ENCODE data around the gene HMX2.

HMX2 gene

GRCh38 chr10:123154092-123154710 is 6.3 kb downstream of the HMX2 start, which contains the start of gene BUB3:
Gene BUB3, plus strand, starts transcription at chr10:123154402. Its CDS starts 516 bp downstream, at chr10:123154918.
- peak; percentile 16 for TF ChIP-seq CTCF (conservative IDR thresholded peaks at IDR 0.05; ENCODE audit: low read depth, low read length)
- peak within 1 kb of the TSS; percentile 98 for H3K4me3 ChIP-seq (ENCODE audit: low read length)
- peak; percentile 99 for DNase-seq (ENCODE audit: low read depth)

- peak overlapping the region; percentile 98 for H3K4me3 ChIP-seq (ENCODE audit: low read length)
- no peak for TF ChIP-seq CTCF (conservative IDR thresholded peaks at IDR 0.05; ENCODE audit: low read depth, low read length)
- DNase-seq (ENCODE audit: low read depth) = no peak
Observed at GRCh38 chr10:123154711-123155505, 7.0 kb downstream of the HMX2 start.

- TF ChIP-seq CTCF (conservative IDR thresholded peaks at IDR 0.05; ENCODE audit: low read depth, low read length) = no peak
- no peak overlapping the region for H3K4me3 ChIP-seq (ENCODE audit: low read length)
- no peak for DNase-seq (ENCODE audit: low read depth)
Observed at GRCh38 chr10:123156078-123156477, 8.1 kb downstream of the HMX2 start.

GRCh38 chr10:123157210-123157609 is 9.3 kb downstream of the HMX2 start:
- DNase-seq (ENCODE audit: low read depth) = no peak
- no peak overlapping the region for H3K4me3 ChIP-seq (ENCODE audit: low read length)
- TF ChIP-seq CTCF (conservative IDR thresholded peaks at IDR 0.05; ENCODE audit: low read depth, low read length) = no peak

- no peak for DNase-seq (ENCODE audit: low read depth)
- no peak for TF ChIP-seq CTCF (conservative IDR thresholded peaks at IDR 0.05; ENCODE audit: low read depth, low read length)
- no peak overlapping the region for H3K4me3 ChIP-seq (ENCODE audit: low read length)
Observed at GRCh38 chr10:123158682-123159081, 10.7 kb downstream of the HMX2 start.

GRCh38 chr10:123160311-123160980 is 12.5 kb downstream of the HMX2 start:
- no peak for DNase-seq (ENCODE audit: low read depth)
- no peak for TF ChIP-seq CTCF (conservative IDR thresholded peaks at IDR 0.05; ENCODE audit: low read depth, low read length)
- H3K4me3 ChIP-seq (ENCODE audit: low read length) = no peak overlapping the region

All from retinal pigment epithelial cell (primary cell).